Measurements from ENCODE around the gene PREX1.

- no peak for TF ChIP-seq CTCF (IDR thresholded peaks at IDR 0.05)
- no peak for TF ChIP-seq POLR2A (IDR thresholded peaks at IDR 0.05)
These were observed 159.3 kb downstream of the PREX1 start for GRCh38 chr20:48668451-48668946.

Data from ovary (tissue), 3 donors.